HepG2 (cell line): ENCODE data around the gene BIN1. TPM values are rescaled to one million over a fixed set of nuclear protein-coding genes. Genes with fewer than 3 reads are reported as not detected.

Experiments
- ATAD3A ChIP-seq: sonication (generic); formaldehyde crosslinking; IDR thresholded peaks from 2 replicates; pipeline ENCODE4 v1.4.0; 2020; ENCODE audit warnings: missing genetic modification reagents
- CEBPB ChIP-seq: IDR thresholded peaks from 2 replicates; pipeline ENCODE4 v1.6.1; 2011; ENCODE audit warnings: low read depth, low read length, improper control_type of control experiment, borderline replicate concordance
- MEF2D ChIP-seq: sonication (generic); formaldehyde crosslinking; IDR thresholded peaks from 2 replicates; pipeline ENCODE4 v1.5.1; 2020; ENCODE audit warnings: mild to moderate bottlenecking, missing genetic modification reagents
- NCOA5 ChIP-seq: sonication (generic); formaldehyde crosslinking; IDR thresholded peaks from 2 replicates; pipeline ENCODE4 v1.4.0; 2020; ENCODE audit warnings: missing genetic modification reagents
- NFE2L2 ChIP-seq: fragments of 150-350 bp; IDR thresholded peaks from 2 replicates; pipeline ENCODE4 v1.6.1; 2014; ENCODE audit warnings: low read length
- RARA ChIP-seq: IDR thresholded peaks from 2 replicates; pipeline ENCODE4 v1.6.1; 2016; ENCODE audit warnings: missing genetic modification reagents, missing compliant biosample characterization
- RBM22 ChIP-seq: fragments of 200-400 bp; formaldehyde crosslinking; optimal IDR thresholded peaks from 2 replicates; pipeline ENCODE3; 2017; ENCODE audit warnings: mild to moderate bottlenecking, low read length, moderate library complexity
- STAT5B ChIP-seq: sonication (generic); formaldehyde crosslinking; IDR thresholded peaks from 2 replicates; pipeline ENCODE4 v1.4.0; 2020; ENCODE audit warnings: missing genetic modification reagents
- TMF1 ChIP-seq: sonication (generic); formaldehyde crosslinking; IDR thresholded peaks from 2 replicates; pipeline ENCODE4 v1.8.1; 2022; ENCODE audit warnings: low read depth, missing genetic modification reagents
- TRIM24 ChIP-seq: sonication (generic); formaldehyde crosslinking; IDR thresholded peaks from 2 replicates; pipeline ENCODE4 v1.8.0; 2022; ENCODE audit warnings: mild to moderate bottlenecking, missing genetic modification reagents
- UBTF ChIP-seq: sonication (generic); formaldehyde crosslinking; IDR thresholded peaks from 2 replicates; pipeline ENCODE4 v1.4.0; 2020; ENCODE audit warnings: mild to moderate bottlenecking, missing genetic modification reagents
- ZBTB10 ChIP-seq: sonication (generic); formaldehyde crosslinking; IDR thresholded peaks from 2 replicates; pipeline ENCODE4 v1.4.0; 2020; ENCODE audit warnings: missing genetic modification reagents, borderline replicate concordance
- ZFP37 ChIP-seq: sonication (generic); formaldehyde crosslinking; IDR thresholded peaks from 2 replicates; pipeline ENCODE4 v1.4.0; 2020; ENCODE audit warnings: missing genetic modification reagents, borderline replicate concordance
- ZNF124 ChIP-seq: sonication (generic); formaldehyde crosslinking; IDR thresholded peaks from 2 replicates; pipeline ENCODE4 v1.4.0; 2020; ENCODE audit warnings: missing genetic modification reagents
- ZNF34 ChIP-seq: sonication (generic); formaldehyde crosslinking; IDR thresholded peaks from 2 replicates; pipeline ENCODE4 v1.4.0; 2020; ENCODE audit warnings: mild to moderate bottlenecking, missing genetic modification reagents, borderline replicate concordance
- polyA plus RNA-seq, 8 experiments: library from polyadenylated mRNA; depleted of rRNA in 3 of 8; stranded (reverse) in 7 of 8; unstranded in 1 of 8; fragments of >200 nt; fragmentation: Illumina TruSeq in 4 of 8; extraction: Trizol in 4 of 8; gene quantifications; 2 replicates each; pipeline versions ENCODE4 v1.2.1 to v1.2.3, GENCODE V29; 2011 to 2016; ENCODE audit warnings: low read depth in 4 of 8, missing spikeins in 1 of 8, mixed read lengths in 1 of 8; ENCODE audit not compliant: insufficient read depth in 1 of 8
- total RNA-seq, 5 experiments: library from RNA; depleted of rRNA; stranded (reverse); fragments of >200 nt; fragmentation: Illumina TruSeq; extraction: Trizol; gene quantifications; 2 replicates each; pipeline ENCODE4 v1.2.3, GENCODE V29; 2016; ENCODE audit warnings: low read depth in 1 of 5
- TF ChIP-seq, protein P1 (sequence below): sonication (generic); formaldehyde crosslinking; IDR thresholded peaks from 2 replicates; pipeline ENCODE4 v1.8.0; 2022; ENCODE audit warnings: missing genetic modification reagents, mild to moderate bottlenecking, inconsistent platforms, borderline replicate concordance
- TF ChIP-seq, protein P2 (sequence below), 2 experiments: sonication (generic) in 1 of 2; formaldehyde crosslinking in 1 of 2; IDR thresholded peaks; 2 replicates each; pipeline versions ENCODE4 v1.4.0 to v1.6.1; 2016 to 2020; ENCODE audit warnings: borderline replicate concordance in 1 of 2, low read depth in 1 of 2, mild to moderate bottlenecking in 1 of 2, missing genetic modification reagents in 1 of 2

The BIN1 gene
- total and polyA plus RNA-seq, 2 of the 13 experiments (the other 11 are each of a cell fraction or from before 2014, with no cell fraction given), result 0.93 to 1.2 TPM

- TF ChIP-seq UBTF (CRISPR knock-in tag) (no peak; the same call in 1 of the 2 replicates), TMF1 (no peak), ZFP37 (no peak), ZNF34 (CRISPR knock-in tag) (no peak), NFE2L2 (no peak), MEF2D (CRISPR knock-in tag) (no peak), RBM22 (no peak), ATAD3A (no peak), ZBTB10 (CRISPR knock-in tag) (no peak), NCOA5 (no peak), RARA (CRISPR knock-in tag) (peak; percentile 30; the same call in 1 of the 2 replicates), CEBPB (peak; percentile 95), TRIM24 (CRISPR knock-in tag) (no peak), ZNF124 (no peak), STAT5B (CRISPR knock-in tag) (no peak)
- TF ChIP-seq, protein P1, sequence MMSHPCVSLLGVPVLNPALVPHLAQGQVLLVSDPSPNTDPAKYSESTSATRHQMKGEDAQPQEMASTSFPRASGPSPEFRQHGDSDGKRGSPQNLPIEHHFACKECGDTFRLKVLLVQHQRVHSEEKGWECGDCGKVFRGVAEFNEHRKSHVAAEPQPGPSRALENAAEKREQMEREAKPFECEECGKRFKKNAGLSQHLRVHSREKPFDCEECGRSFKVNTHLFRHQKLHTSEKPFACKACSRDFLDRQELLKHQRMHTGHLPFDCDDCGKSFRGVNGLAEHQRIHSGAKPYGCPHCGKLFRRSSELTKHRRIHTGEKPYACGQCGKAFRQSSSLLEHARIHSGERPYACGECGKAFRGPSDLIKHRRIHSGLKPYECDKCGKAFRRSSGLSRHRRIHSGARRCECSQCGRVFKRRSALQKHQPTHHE, result no peak
- TF ChIP-seq, protein P2, sequence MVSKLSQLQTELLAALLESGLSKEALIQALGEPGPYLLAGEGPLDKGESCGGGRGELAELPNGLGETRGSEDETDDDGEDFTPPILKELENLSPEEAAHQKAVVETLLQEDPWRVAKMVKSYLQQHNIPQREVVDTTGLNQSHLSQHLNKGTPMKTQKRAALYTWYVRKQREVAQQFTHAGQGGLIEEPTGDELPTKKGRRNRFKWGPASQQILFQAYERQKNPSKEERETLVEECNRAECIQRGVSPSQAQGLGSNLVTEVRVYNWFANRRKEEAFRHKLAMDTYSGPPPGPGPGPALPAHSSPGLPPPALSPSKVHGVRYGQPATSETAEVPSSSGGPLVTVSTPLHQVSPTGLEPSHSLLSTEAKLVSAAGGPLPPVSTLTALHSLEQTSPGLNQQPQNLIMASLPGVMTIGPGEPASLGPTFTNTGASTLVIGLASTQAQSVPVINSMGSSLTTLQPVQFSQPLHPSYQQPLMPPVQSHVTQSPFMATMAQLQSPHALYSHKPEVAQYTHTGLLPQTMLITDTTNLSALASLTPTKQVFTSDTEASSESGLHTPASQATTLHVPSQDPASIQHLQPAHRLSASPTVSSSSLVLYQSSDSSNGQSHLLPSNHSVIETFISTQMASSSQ (IDR thresholded peaks at IDR 0.05; ENCODE audit: low read depth), result no peak
- TF ChIP-seq, protein P2 (CRISPR knock-in tag; IDR thresholded peaks at IDR 0.05; ENCODE audit: borderline replicate concordance), result no peak
- TF ChIP-seq, all 625 proteins: peak for 12
Observed at GRCh38 chr2:127071901-127072328, 35.0 kb downstream of the BIN1 start (continued).
